ENCODE results near the gene PLK5.

The PLK5 gene

GRCh38 chr19:1577090-1577928 is 53.4 kb downstream of the PLK5 start:
- no peak for DNase-seq (ENCODE audit: low spot score)

- DNase-seq (ENCODE audit: low spot score) = no peak
Observed at GRCh38 chr19:1577929-1578618, 54.2 kb downstream of the PLK5 start.

- DNase-seq (ENCODE audit: low spot score) = no peak
Observed at GRCh38 chr19:1579222-1579621, 55.3 kb downstream of the PLK5 start.

GRCh38 chr19:1580382-1580781 is 56.5 kb downstream of the PLK5 start:
- DNase-seq (ENCODE audit: low spot score) = no peak

DNA sequence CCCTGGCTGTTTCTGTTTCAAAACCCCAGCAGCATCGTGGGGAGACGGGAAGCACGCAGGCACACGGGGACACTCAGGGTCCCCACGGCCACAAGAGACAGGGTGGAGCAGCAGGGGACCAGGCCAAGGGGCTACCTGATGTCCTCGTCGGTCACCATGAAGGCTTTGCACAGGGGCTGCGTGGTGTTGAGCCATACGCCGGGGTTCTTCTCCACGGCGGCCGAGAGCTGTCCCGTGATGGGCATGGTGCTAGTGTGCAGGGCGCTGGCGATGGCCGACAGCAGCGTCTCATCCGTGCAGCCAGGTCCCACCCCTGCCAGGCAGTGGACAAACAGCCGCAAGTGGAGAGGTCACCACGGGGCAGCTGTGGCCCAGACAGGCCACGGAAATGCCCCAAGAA is 57.1 kb downstream of the PLK5 start:
- DNase-seq (ENCODE audit: low spot score) = no peak

GRCh38 chr19:1582201-1582600 is 58.3 kb downstream of the PLK5 start:
- DNase-seq (ENCODE audit: low spot score) = no peak

- DNase-seq (ENCODE audit: low spot score) = no peak
Observed at GRCh38 chr19:1584500-1585242, 60.8 kb downstream of the PLK5 start.

- no peak for DNase-seq (ENCODE audit: low spot score)
Observed at GRCh38 chr19:1585243-1585580, 61.3 kb downstream of the PLK5 start.
